Renal cortex interstitium (tissue), 11 donors: Measurements from ENCODE around the gene KLHDC7A. TPM values are rescaled to one million over a fixed set of nuclear protein-coding genes. Genes with fewer than 3 reads are reported as not detected.

Source experiments
- DNase-seq, 11 donors: peaks; one replicate each; pipeline ENCODE4 v3.0.0-alpha.2; 2013; ENCODE audit warnings: low read depth in 9 of 11, low spot score in 4 of 11; ENCODE audit errors: extremely low read depth in 1 of 11
- polyA plus RNA-seq, 3 donors: library from polyadenylated mRNA; unstranded; fragments of 120-200 nt; gene quantifications; one replicate each; pipeline ENCODE4 v1.2.1, GENCODE V29; 2013; ENCODE audit not compliant: insufficient read length in 3 of 3

The KLHDC7A gene
- polyA plus RNA-seq, 3 donors, result 11.1 to 11.6 (median 11.2) TPM

GRCh38 chr1:18528616-18529015 lies 47.9 kb downstream of the KLHDC7A start:
- DNase-seq, result no peak

GRCh38 chr1:18529714-18530113 lies 49.0 kb downstream of the KLHDC7A start:
- DNase-seq, result no peak

- no peak for DNase-seq
Observed at GRCh38 chr1:18530587-18531502, 50.1 kb downstream of the KLHDC7A start.

- no peak for DNase-seq
Observed at GRCh38 chr1:18531503-18531845, 50.7 kb downstream of the KLHDC7A start.

- no peak for DNase-seq
Observed at GRCh38 chr1:18532390-18533170, 51.9 kb downstream of the KLHDC7A start.

GRCh38 chr1:18533259-18533658 lies 52.5 kb downstream of the KLHDC7A start:
- no peak for DNase-seq

- no peak for DNase-seq
Observed at GRCh38 chr1:18534810-18535205, 54.1 kb downstream of the KLHDC7A start.

Other genes starting within 250 kb of the KLHDC7A start
- under 1 TPM; 0.03 to 0.04 (median 0.03) TPM for gene PAX7, start 149.9 kb downstream of the KLHDC7A start, polyA plus RNA-seq